Pulmonary artery endothelial cell (primary cell): Measurements from ENCODE around the gene VWF. TPM values are rescaled to one million over a fixed set of nuclear protein-coding genes. Genes with fewer than 3 reads are reported as not detected.

ENCODE experiments used
- total RNA-seq: library from RNA; depleted of rRNA; stranded (reverse); fragments of >200 nt; gene quantifications from 2 replicates; pipeline ENCODE4 v1.2.3, GENCODE V29; 2014

The VWF gene
- total RNA-seq, 1 donor from 2014 or later: 577 TPM

Other genes with a start within 250 kb of the VWF start
- 9.4 and 12.7 TPM in 2 replicates for gene ANO2, start 179.4 kb downstream of the VWF start, total RNA-seq
- 1,428 and 1,437 TPM in 2 replicates for gene CD9, start 75.7 kb upstream of the VWF start, total RNA-seq
- gene PLEKHG6, start 186.0 kb upstream of the VWF start, total RNA-seq: not detected in 2 replicates
- gene TNFRSF1A, start 217.4 kb upstream of the VWF start, total RNA-seq: 53.3 and 72.5 TPM in 2 replicates